ENCODE data around the gene SYT14. TPM values are rescaled to one million over a fixed set of nuclear protein-coding genes. Genes with fewer than 3 reads are reported as not detected.

The SYT14 gene
- polyA plus RNA-seq, 2 of the 4 experiments (the other 2 are of a cell fraction), result 0.01 to 0.06 TPM

DNA sequence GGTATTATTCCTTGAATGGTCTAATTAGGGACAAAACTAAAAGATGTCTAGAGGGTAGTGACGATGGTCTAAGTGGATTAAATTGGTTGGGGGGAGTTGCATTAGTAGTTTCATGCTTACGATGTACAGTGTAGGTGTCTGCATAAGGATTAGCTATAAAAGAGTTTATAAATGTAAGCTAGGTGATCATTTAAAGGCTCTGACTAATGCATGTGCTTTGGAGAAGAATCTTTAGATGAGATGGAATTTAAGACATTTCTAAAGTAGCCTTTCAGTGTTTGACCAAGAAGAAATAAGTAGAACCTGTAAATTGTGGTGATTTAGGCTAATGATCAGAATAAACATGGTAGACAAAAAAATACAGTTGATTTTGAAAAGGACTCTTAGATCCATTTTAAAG, 7.4 kb downstream of the SYT14 start:
- no peak overlapping the region for H3K4me3 ChIP-seq
- no peak for DNase-seq (ENCODE audit: low read depth in 1 of 2, low spot score in 1 of 2)
- ATAC-seq, result no peak
- no peak overlapping the region for H3K27ac ChIP-seq
- ChIA-PET POLR2A (no interaction called here), CTCF (interaction anchor here (1.7 kb wide), 1 partner anchor 10 kb away, joined by 7 read pairs; no protein-coding TSS in a partner anchor)
- H3K4me2 ChIP-seq, result no peak overlapping the region
- no peak for FAIRE-seq
- no peaks in the 10 kb centered on the region for H3K9me3 ChIP-seq
- H3K4me1 ChIP-seq, result no peaks in the 10 kb centered on the region
- 22% methylated on average over 2 of the region's 2 CpGs for WGBS (ENCODE audit: missing lambda C conversion rate)
- TF ChIP-seq KDM1A (IDR thresholded peaks at IDR 0.05; ENCODE audit: low read depth) (no peak), HOXA7 (CRISPR knock-in tag; IDR thresholded peaks at IDR 0.05) (no peak), CEBPB (IDR thresholded peaks at IDR 0.05) (no peak), FOSL2 (IDR thresholded peaks at IDR 0.05) (no peak), FOSL2 (CRISPR knock-in tag; IDR thresholded peaks at IDR 0.05) (no peak), CHD2 (IDR thresholded peaks at IDR 0.05; ENCODE audit: low read length, partially characterized antibody) (no peak), RAD21 (conservative IDR thresholded peaks at IDR 0.05 in 1 of 2, IDR thresholded peaks at IDR 0.05 in 1 of 2) (no peak), CBX2 (IDR thresholded peaks at IDR 0.05; ENCODE audit: borderline replicate concordance, low read depth) (no peak), JUNB (IDR thresholded peaks at IDR 0.05) (no peak), HOXB5 (CRISPR knock-in tag; IDR thresholded peaks at IDR 0.05) (no peak), CBX8 (IDR thresholded peaks at IDR 0.05) (no peak), BHLHE40 (IDR thresholded peaks at IDR 0.05; ENCODE audit: low read depth, low read length) (no peak), ZFP36 (IDR thresholded peaks at IDR 0.05; ENCODE audit: borderline replicate concordance, partially characterized antibody) (no peak), FOXS1 (CRISPR knock-in tag; IDR thresholded peaks at IDR 0.05) (no peak), MAFK (IDR thresholded peaks at IDR 0.05; ENCODE audit: partially characterized antibody) (no peak), RNF2 (IDR thresholded peaks at IDR 0.05; ENCODE audit: borderline replicate concordance, low read depth) (no peak), FOSB (CRISPR knock-in tag; IDR thresholded peaks at IDR 0.05) (no peak)
- TF ChIP-seq, protein P1, sequence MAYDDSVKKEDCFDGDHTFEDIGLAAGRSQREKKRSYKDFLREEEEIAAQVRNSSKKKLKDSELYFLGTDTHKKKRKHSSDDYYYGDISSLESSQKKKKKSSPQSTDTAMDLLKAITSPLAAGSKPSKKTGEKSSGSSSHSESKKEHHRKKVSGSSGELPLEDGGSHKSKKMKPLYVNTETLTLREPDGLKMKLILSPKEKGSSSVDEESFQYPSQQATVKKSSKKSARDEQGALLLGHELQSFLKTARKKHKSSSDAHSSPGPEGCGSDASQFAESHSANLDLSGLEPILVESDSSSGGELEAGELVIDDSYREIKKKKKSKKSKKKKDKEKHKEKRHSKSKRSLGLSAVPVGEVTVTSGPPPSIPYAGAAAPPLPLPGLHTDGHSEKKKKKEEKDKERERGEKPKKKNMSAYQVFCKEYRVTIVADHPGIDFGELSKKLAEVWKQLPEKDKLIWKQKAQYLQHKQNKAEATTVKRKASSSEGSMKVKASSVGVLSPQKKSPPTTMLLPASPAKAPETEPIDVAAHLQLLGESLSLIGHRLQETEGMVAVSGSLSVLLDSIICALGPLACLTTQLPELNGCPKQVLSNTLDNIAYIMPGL (CRISPR knock-in tag; IDR thresholded peaks at IDR 0.05; ENCODE audit: borderline replicate concordance), result no peak
- TF ChIP-seq, protein P2, sequence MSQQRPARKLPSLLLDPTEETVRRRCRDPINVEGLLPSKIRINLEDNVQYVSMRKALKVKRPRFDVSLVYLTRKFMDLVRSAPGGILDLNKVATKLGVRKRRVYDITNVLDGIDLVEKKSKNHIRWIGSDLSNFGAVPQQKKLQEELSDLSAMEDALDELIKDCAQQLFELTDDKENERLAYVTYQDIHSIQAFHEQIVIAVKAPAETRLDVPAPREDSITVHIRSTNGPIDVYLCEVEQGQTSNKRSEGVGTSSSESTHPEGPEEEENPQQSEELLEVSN (IDR thresholded peaks at IDR 0.05; ENCODE audit: borderline replicate concordance, low read depth), result no peak
- TF ChIP-seq, protein P3, sequence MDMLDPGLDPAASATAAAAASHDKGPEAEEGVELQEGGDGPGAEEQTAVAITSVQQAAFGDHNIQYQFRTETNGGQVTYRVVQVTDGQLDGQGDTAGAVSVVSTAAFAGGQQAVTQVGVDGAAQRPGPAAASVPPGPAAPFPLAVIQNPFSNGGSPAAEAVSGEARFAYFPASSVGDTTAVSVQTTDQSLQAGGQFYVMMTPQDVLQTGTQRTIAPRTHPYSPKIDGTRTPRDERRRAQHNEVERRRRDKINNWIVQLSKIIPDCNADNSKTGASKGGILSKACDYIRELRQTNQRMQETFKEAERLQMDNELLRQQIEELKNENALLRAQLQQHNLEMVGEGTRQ (IDR thresholded peaks at IDR 0.05), result no peak

DNA sequence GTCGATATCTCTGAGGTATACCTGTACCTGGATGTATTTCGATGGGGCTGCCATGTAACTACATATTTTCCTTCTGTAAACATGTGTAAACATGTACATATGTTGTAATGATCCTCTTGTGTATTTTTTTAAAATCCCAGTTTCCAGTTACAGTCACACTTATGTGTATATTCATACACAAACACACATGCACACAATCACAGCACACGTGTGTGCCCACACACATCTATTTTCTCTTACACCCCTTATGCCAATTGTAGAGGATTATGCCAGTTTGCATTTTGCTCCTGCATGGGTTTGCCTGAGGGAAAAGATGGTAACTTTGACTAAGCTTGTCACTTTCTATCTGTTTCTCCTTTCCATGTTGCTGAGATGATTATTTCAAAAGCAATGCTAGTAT, 10.1 kb downstream of the SYT14 start:
- no peak overlapping the region for H3K4me2 ChIP-seq
- 2% methylated on average over 3 of the region's 3 CpGs for WGBS (ENCODE audit: missing lambda C conversion rate)
- FAIRE-seq (no peak), ATAC-seq (no peak), DNase-seq (ENCODE audit: low read depth in 1 of 2, low spot score in 1 of 2) (no peak)
- H3K9me3 ChIP-seq, result no peaks in the 10 kb centered on the region
- ChIA-PET CTCF (no interaction called here), POLR2A (no interaction called here)
- H3K4me1 ChIP-seq, result no peaks in the 10 kb centered on the region
- no peak overlapping the region for H3K27ac ChIP-seq
- TF ChIP-seq RAD21 (conservative IDR thresholded peaks at IDR 0.05 in 1 of 2, IDR thresholded peaks at IDR 0.05 in 1 of 2) (no peak), RNF2 (IDR thresholded peaks at IDR 0.05; ENCODE audit: borderline replicate concordance, low read depth) (no peak), ZFP36 (IDR thresholded peaks at IDR 0.05; ENCODE audit: borderline replicate concordance, partially characterized antibody) (no peak), HEYL (CRISPR knock-in tag; IDR thresholded peaks at IDR 0.05) (no peak), FOXS1 (CRISPR knock-in tag; IDR thresholded peaks at IDR 0.05) (no peak), ZC3H11A (IDR thresholded peaks at IDR 0.05) (no peak), TFCP2L1 (CRISPR knock-in tag; IDR thresholded peaks at IDR 0.05) (no peak), JUNB (IDR thresholded peaks at IDR 0.05) (no peak), FOSL2 (IDR thresholded peaks at IDR 0.05) (no peak), FOSL2 (CRISPR knock-in tag; IDR thresholded peaks at IDR 0.05) (no peak), ZNF302 (CRISPR knock-in tag; IDR thresholded peaks at IDR 0.05) (no peak), HOXB13 (CRISPR knock-in tag; IDR thresholded peaks at IDR 0.05; ENCODE audit: low read depth) (no peak), CEBPB (IDR thresholded peaks at IDR 0.05) (no peak), NFE2L2 (conservative IDR thresholded peaks at IDR 0.05; ENCODE audit: low read length) (no peak), BHLHE40 (IDR thresholded peaks at IDR 0.05; ENCODE audit: low read depth, low read length) (no peak), TP53 (CRISPR knock-in tag; IDR thresholded peaks at IDR 0.05) (no peak), JUN (IDR thresholded peaks at IDR 0.05) (no peak)
- TF ChIP-seq, protein P4, sequence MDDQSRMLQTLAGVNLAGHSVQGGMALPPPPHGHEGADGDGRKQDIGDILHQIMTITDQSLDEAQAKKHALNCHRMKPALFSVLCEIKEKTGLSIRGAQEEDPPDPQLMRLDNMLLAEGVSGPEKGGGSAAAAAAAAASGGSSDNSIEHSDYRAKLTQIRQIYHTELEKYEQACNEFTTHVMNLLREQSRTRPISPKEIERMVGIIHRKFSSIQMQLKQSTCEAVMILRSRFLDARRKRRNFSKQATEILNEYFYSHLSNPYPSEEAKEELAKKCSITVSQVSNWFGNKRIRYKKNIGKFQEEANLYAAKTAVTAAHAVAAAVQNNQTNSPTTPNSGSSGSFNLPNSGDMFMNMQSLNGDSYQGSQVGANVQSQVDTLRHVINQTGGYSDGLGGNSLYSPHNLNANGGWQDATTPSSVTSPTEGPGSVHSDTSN (IDR thresholded peaks at IDR 0.05), result no peak
- TF ChIP-seq, protein P5, sequence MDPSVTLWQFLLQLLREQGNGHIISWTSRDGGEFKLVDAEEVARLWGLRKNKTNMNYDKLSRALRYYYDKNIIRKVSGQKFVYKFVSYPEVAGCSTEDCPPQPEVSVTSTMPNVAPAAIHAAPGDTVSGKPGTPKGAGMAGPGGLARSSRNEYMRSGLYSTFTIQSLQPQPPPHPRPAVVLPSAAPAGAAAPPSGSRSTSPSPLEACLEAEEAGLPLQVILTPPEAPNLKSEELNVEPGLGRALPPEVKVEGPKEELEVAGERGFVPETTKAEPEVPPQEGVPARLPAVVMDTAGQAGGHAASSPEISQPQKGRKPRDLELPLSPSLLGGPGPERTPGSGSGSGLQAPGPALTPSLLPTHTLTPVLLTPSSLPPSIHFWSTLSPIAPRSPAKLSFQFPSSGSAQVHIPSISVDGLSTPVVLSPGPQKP (IDR thresholded peaks at IDR 0.05; ENCODE audit: low read depth, low read length), result no peak
- TF ChIP-seq, protein P1 (CRISPR knock-in tag; IDR thresholded peaks at IDR 0.05; ENCODE audit: borderline replicate concordance), result no peak
- TF ChIP-seq, protein P3 (IDR thresholded peaks at IDR 0.05), result no peak
- H3K4me3 ChIP-seq, result no peak overlapping the region
